ENCODE results near the gene COX6A1.

GRCh38 chr12:120485961-120486881 lies 48.3 kb downstream of the COX6A1 start:
- TF ChIP-seq CTCF (optimal IDR thresholded peaks at IDR 0.05 in 1 of 3, IDR thresholded peaks at IDR 0.05 in 1 of 3, conservative IDR thresholded peaks at IDR 0.05 in 1 of 3; ENCODE audit: extremely low read depth in 1 of 3, insufficient read depth in 2 of 3, low read length in 3 of 3) (no peak), EZH2 (IDR thresholded peaks at IDR 0.05; ENCODE audit: low read length) (no peak)

Data from keratinocyte (primary cell).